GM19043 (cell line): ENCODE results near the gene OR2AJ1.

Source experiments
- ATAC-seq: cut with Tn5 transposase; IDR thresholded peaks from one replicate; pipeline ENCODE4 v1.9.1; 2021; ENCODE audit warnings: low read depth; ENCODE audit not compliant: unreplicated experiment

OR2AJ1 gene, protein sequence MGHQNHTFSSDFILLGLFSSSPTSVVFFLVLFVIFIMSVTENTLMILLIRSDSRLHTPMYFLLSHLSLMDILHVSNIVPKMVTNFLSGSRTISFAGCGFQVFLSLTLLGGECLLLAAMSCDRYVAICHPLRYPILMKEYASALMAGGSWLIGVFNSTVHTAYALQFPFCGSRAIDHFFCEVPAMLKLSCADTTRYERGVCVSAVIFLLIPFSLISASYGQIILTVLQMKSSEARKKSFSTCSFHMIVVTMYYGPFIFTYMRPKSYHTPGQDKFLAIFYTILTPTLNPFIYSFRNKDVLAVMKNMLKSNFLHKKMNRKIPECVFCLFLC

DNA sequence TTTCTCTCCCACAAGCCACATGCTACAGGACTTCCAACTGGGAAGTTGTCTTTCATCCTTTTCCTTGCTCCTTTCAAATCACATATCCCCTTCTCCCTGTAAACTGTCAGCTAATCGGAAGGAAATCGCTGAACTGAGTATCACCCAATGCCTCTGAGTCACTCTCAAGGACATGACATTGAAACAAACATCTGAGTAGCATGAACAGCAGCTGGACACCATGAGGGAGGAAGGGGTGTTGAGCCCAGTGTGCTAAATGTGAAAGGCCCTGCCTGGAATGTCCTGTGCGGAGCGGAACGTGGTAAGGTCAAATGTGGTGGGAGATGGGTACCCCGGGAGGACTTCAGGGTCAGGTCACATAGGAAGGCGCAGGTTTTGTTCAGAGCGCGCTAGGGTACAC is at the start of gene OR2AJ1:
Gene OR2AJ1 (plus strand): TSS at position 22 of the 400 bp plus-strand sequence. CDS start 8,880 bp downstream, outside the sequence.
- ATAC-seq: no peak

DNA sequence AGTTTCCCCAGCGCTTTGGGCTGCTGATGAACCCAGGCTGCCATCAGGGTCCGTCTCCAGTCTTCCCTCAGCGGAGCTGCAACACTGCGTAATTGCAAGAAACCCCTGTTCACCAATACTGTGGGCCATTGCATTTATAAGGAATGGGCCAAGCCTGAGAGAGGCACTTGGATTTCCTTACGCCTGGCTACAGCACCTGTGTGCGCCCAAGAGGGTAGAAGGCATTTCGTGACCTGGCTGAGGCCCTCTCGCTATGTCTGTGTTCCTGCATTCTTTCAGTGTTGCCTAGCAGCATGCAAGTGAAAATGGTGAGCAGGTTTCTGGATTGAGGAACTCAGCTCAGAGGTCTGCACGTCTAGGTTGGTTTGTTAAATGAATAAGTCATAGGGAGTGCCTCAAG is 41.3 kb upstream of the OR2AJ1 start:
- ATAC-seq: no peak

DNA sequence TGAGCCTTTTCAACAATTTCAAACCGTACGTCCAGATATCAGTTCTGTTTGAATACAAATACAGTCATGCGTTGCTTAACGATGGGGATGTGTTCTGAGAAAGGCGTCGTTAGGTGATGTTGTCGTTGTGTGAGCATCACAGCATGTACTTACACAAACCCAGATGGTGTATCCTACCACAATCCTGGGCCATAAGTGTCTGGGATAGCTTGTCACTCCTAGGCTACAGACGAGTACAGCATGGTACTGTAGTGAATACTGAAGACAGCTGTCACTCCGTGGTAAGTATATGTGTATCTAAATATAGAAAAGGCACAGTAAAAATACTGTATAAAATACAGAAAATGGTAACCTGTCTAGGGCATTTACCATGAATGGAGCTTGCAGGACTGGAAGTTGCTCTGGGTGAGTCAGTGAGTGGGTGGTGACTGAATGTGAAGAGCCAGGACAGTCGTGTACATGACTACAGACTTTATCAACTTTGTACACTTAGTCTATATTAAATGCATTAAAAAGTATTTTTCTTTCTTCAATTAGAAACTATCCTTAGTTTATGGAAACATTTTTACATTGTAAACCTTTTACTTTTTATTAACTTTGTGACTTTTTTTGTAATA is 39.8 kb upstream of the OR2AJ1 start:
- no peak for ATAC-seq

DNA sequence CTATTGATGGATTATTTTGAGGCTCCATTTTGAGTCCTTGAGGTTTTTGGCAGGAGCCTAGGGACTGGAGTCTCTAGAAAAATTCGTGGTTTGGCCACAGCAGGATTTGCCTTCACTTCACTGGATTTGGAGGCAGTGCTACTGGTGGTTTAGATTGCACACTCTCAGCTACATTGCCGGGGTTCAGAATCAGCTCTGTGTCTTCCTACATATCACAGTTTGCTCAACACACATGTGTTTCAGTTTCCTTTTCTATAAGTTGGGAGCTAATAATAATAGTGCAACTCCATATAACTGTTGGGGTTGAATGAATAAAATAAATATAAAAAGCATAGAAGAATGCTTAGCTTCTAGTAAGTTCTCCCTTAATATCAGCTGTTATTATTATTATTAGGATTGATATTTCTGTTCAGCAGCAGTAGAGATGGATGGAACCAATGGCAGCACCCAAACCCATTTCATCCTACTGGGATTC is 29.5 kb upstream of the OR2AJ1 start, which contains the start of gene OR2W3:
Gene OR2W3 (plus strand): TSS at position 425 of the 475 bp plus-strand sequence. CDS start 0 bp downstream, at position 425.
- no peak for ATAC-seq

DNA sequence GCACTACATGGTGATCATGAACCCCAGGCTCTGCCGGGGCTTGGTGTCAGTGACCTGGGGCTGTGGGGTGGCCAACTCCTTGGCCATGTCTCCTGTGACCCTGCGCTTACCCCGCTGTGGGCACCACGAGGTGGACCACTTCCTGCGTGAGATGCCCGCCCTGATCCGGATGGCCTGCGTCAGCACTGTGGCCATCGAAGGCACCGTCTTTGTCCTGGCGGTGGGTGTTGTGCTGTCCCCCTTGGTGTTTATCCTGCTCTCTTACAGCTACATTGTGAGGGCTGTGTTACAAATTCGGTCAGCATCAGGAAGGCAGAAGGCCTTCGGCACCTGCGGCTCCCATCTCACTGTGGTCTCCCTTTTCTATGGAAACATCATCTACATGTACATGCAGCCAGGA is 28.7 kb upstream of the OR2AJ1 start:
- no peak for ATAC-seq

DNA sequence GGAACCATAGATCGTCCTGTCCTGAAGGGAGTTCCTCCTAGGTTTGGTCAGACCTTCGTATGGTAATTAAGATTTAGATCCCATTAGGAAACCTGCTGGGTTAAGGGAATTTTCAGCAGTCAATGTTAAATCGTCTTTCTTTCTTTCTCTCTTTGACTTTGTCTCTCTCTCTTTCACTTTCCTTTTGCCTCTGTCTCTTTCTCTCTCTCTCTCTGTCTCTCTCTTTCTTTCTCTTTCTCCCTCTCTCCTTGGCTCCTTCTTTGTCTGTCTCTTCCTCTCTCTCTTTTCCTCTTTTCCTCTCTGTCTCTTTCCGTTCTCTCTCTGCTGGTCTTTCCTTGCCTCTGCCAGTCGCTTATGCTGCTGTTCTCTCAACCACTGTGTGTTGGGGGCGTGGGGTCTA is 20.6 kb upstream of the OR2AJ1 start:
- no peak for ATAC-seq

DNA sequence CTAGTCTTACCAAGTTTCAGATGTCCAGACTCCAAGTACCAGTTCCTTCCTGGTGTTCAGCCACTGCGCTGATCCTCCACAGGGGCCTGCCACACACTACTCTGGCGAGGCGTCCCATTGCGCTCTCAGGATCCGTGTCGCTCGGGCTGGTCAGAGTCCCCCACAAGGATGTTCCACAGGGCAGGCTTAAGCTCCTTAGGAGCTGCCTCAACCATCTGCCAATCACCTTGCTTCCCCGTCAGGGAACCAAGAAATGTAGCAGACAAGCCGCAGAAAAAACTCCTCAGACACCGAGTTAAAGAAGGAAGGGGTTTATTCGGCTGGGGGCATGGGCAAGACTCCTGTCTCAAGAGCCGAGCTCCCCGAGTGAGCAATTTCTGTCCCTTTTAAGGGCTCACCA is 19.5 kb upstream of the OR2AJ1 start:
- no peak for ATAC-seq

DNA sequence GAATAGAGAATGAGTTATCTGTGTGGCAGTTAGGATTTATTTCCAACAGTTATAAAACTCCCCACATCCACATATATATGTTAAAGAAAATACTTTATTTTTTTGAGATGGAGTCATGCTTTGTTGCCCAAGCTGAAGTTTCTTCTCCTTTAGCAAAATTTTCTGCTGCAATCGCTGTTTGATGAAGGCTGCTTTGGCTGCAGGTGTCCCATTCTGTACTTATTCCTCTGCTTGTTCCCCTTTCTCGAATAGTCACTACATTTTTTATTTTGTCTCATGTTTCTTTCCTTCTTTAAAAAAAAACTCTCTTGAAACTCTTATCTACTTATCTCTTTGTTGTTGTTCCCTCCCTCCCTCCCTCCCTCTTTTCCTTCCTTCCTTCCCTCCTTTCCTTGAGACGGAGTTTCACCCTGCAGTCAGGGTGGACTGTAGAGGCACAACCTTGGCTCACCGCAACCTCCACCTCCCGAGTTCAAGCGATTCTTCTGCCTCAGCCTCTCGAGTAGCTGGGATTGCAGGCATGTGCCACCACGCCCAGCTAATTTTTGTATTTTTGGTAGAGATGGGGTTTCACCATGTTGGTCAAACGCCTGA is 18.7 kb upstream of the OR2AJ1 start:
- no peak for ATAC-seq

DNA sequence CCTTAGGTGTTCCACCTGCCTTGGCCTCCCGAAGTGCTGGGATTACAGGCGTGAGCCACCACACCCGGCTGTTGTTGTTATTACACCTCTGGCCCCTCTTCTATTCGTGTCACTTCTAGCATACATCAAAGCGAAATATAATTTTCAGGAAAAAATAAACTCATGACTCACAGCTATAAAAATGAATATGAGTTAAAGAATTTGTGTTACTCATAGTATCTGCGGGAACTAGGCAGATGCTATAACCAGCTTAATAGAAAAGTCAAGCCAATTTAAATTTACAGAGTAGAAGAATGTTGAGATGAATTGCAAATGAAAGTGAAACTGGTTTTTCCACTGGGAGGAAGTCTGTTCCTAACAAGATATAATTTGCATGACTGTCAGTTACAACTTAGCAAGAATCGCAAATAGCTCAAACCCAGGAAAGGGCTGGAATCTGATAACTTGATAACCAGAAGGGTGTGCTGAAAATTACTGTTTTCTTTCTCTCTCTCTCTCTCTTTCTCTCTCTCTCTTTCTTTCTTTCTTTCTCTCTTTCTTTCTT is 18.1 kb upstream of the OR2AJ1 start:
- no peak for ATAC-seq

DNA sequence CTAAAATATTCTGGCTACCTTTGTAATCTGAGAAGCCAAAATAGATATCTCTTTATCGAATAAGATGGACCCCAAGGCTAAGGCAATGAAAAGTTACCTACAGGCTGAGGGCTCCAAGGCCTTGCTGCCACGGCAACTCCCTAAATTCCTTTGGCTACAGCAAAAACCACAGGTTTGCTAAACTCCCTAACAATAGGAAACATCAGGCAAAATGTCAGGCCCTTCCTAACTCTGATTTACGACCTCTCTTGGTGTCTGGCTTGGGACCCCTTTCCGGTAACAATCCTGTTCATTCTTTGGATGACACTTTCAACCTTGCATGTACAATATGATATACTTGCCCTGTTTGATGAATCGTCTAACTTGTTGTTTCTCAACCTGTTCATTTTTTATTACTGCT is 15.9 kb upstream of the OR2AJ1 start:
- ATAC-seq: no peak

DNA sequence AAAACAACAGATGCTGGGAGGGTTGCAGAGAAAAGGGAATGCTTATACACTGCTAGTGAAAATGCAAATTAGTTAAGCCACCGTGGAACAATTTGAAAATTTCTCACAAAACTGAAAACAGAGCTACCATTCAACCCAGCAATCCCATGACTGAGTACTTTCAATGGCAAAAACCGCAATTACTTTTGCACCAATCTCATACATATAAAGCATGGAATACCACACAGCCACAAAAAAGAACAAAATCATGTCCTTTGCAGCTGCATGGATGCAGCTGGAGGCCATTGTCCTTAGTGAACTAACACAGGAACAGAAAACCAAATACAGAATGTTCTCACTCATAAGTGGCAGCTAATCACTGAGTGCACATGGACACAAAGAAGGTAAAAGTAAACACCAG is 10.9 kb upstream of the OR2AJ1 start:
- no peak for ATAC-seq

DNA sequence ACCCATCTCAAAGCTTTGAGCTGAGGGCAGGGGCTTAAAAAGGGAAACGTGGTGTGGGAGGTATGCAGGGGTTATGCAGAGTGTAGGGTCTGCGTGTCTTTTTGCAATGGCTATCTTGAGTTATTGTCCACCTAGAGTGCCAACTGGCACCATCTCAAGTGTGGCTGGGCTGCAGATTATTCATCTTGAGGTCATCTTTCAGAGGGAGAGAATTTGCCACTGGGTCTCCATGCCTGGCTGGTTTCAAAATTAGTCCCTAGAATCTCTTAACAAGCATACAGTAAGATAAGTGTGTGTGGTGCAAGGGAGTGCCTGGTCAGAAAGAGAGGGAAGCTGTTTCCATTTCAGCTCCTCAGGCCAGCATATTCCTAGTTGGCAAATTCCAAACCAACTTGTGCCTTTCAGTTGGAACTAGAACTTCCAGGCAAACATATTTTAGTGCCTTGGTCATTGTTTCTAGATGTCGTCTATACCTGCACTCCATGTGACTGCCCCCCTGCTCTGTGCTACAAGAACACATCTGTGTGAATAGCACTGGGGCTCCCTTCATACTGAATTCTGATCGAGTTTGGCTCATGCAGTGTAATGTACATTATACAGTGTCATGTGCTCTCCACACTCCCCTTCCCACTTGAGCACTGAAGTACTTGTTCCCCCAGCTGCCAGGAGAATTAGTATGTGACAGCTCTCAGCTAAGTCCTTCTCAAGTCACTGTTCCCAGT is 9.6 kb upstream of the OR2AJ1 start:
- no peak for ATAC-seq

DNA sequence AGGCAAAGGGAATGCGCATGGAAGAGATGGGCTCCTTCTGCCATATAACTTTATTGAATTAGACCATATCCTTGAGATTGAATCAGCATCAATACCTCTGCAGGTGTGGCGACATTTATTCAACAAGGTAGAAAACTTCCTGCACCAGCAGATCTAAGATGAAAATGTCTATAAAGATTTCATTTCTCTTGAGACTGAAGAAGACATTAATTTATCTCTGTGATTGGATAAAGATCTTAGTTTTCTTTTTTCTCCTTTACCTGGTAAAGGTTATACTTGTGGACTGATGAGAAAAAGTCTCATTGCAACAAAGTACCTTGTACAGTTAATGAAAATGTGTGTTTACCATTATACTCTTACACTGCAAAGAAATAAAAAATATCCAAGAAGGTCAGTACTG is 4.7 kb upstream of the OR2AJ1 start, which contains the start of gene OR2T8:
Gene OR2T8 (plus strand): TSS at position 301 of the 400 bp plus-strand sequence. CDS start 766 bp downstream, outside the sequence.
- no peak for ATAC-seq

DNA sequence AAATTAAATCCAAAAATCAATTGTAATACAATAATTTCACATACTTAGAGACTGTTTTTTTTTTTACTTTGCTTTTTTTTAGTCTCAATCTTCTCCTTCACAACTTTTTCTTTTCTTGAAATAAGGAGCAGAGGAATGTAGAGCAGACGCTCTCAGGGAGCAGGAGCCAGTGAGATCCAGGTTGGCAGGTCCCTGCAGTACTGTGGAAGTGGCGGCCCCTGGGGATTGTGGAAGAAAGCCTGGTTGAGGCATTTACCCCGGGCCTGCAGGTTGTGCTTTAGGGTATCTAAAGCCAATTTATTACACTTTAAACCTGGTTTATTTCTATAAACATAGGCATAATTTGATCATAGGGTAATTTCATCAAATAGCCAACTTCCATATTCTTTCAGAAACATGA is 748 bp upstream of the OR2AJ1 start:
- ATAC-seq: no peak

DNA sequence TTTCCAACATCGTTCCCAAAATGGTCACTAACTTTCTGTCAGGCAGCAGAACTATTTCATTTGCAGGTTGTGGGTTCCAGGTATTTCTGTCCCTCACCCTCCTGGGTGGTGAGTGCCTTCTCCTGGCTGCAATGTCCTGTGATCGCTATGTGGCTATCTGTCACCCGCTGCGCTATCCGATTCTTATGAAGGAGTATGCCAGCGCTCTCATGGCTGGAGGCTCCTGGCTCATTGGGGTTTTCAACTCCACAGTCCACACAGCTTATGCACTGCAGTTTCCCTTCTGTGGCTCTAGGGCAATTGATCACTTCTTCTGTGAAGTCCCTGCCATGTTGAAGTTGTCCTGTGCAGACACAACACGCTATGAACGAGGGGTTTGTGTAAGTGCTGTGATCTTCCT is 9.3 kb downstream of the OR2AJ1 start:
- ATAC-seq: no peak

DNA sequence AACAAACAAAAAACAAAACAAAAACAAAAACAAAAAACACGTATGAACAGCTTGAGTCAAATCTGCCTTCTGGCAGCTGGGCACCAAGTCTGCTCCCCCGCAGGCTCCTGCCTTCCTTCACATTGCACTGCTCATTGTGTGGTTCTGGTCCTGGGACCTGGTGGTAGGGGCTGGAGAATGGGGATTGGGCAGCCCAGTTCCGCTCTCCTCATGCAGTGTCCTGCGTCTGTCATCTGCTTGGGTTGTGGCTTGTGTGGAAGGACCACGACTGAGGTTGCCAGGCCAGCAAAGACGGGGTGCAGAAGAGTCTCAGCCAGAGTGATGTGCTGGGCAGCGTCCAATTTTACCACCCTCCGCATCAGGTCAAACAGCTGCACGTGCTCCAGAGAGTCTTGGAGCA is 11.1 kb downstream of the OR2AJ1 start:
- ATAC-seq: no peak

DNA sequence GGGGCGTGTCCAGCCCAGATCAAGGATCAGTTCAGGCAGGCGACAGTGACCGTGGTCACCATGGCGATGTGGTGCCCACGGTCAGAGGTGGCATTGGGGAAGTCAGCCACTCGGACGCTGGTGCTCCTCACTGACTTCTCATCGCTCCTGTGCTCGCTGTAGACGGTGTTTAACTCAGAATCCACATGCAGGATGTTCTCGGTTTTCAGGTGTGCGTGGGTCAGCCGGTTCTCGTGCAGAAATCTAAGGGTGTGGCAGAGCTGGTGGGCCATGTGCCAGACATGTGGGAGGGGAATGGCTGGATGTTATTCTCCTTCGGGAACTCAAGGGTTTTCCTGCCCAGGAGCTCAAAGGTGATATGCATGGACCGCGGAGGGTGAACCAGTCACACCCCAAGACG is 11.7 kb downstream of the OR2AJ1 start:
- ATAC-seq: no peak

DNA sequence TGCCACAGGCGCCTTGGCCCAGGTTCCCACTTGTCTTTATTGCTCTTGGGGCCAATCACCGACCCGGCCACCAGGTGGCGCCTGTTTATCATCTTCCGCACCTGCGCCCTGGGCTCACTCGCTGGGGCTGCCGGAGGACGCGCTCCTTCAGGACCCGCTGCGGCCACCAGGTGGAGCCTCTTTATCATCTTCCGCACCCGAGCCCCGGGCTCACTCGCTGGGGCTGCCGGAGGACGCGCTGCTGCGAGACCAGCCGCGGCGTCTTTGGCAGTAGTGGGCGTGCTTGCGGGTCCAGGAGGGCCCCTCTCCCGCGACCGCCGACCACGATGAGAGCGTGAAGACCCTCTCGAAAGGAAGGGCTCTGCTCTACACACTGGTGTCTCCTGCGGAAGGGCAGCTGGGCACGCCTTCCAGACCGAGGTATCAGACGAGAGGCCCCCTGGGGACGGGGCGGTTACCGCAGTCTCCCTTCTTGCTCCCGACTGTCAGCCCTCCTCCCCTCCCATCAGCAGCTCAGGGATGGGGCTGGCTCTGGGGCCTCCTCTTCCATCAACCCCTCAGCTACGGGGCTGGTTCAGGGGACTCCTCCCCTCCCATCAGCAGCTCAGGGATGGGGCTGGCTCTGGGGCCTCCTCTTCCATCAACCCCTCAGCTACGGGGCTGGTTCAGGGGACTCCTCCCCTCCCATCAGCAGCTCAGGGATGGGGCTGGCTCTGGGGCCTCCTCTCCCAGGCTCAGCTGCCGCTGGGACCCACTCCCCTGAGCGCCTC is 12.5 kb downstream of the OR2AJ1 start:
- ATAC-seq: peak; percentile 99

DNA sequence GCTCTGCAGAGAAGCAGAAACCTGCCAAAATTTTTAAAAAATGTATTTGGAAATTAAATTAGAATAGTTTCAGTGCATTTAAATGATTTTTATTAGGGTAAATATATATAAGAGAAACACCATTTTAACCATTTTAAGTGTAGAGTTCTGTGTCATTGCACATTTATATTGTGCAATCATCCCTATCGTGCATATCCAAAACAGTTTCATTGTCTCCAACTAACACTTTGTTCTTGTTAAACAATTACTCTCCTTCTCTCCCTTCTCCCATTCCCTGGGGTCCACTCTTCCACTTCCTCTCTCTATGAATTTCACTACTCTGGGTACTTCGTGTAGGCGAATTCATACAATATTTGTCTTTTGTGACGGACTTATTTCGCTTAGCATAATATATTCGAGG is 17.9 kb downstream of the OR2AJ1 start:
- no peak for ATAC-seq

DNA sequence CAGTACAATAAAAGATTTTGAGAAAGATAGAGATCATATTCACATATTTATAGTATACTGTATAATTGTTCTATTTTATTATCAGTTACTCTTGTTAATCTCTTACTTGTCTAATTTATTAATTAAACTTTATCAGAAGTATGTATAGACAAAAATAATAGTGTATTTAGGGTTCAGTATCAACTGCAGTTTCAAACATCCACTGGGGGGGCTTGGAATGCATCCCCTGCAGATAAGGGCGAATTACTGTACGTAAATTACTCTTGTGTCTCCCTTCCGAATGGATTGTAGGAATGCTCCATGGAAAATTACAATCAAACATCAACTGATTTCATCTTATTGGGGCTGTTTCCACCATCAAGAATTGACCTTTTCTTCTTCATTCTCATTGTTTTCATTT is 23.9 kb downstream of the OR2AJ1 start, which contains the start of gene OR2L8:
Gene OR2L8 (plus strand): TSS at position 301 of the 400 bp plus-strand sequence. CDS start 0 bp downstream, at position 301.
- no peak for ATAC-seq
